OCI-LY1 (cell line): Measurements from ENCODE around the gene GLP2R.

ENCODE experiments used
- H2AFZ ChIP-seq: fragments of 200-600 bp; sonication (generic), shearing (Covaris generic); 2 replicates; pipeline ENCODE4 v1.6.0; 2014; ENCODE audit warnings: antibody characterized with exemption, mild to moderate bottlenecking, low read length
- H3F3A ChIP-seq: fragments of 200-600 bp; sonication (generic), shearing (Covaris generic); 2 replicates; pipeline ENCODE4 v1.6.0; 2014; ENCODE audit warnings: mild to moderate bottlenecking, antibody characterized with exemption, low read length, moderate library complexity; ENCODE audit not compliant: insufficient read depth
- H3K27ac ChIP-seq: fragments of 200-600 bp; sonication (generic); 2 replicates; pipeline ENCODE4 v1.5.1; 2014; ENCODE audit warnings: low read length, mixed run types, mild to moderate bottlenecking, low read depth; ENCODE audit not compliant: poor library complexity, severe bottlenecking
- H3K27me3 ChIP-seq: fragments of 200-600 bp; sonication (generic); 2 replicates; pipeline ENCODE4 v1.6.0; 2014; ENCODE audit warnings: antibody characterized with exemption, mild to moderate bottlenecking, low read length, moderate library complexity; ENCODE audit not compliant: insufficient read depth
- H3K36me3 ChIP-seq: fragments of 200-600 bp; sonication (generic); 2 replicates; pipeline ENCODE4 v1.6.1; 2014; ENCODE audit warnings: mild to moderate bottlenecking, antibody characterized with exemption, low read length, moderate library complexity, mixed read lengths; ENCODE audit not compliant: insufficient read depth
- H3K4me1 ChIP-seq: fragments of 200-600 bp; sonication (generic); 2 replicates; pipeline ENCODE4 v1.5.1; 2014; ENCODE audit warnings: mild to moderate bottlenecking, low read length, moderate library complexity; ENCODE audit not compliant: insufficient read depth, severe bottlenecking
- H3K4me2 ChIP-seq: fragments of 200-600 bp; sonication (generic), shearing (Covaris generic); 2 replicates; pipeline ENCODE4 v1.6.1; 2014; ENCODE audit warnings: low read length
- H3K4me3 ChIP-seq: fragments of 200-600 bp; sonication (generic); 2 replicates; pipeline ENCODE4 v1.5.1; 2014; ENCODE audit warnings: low read length, low read depth, mild to moderate bottlenecking, mixed read lengths; ENCODE audit not compliant: poor library complexity, severe bottlenecking
- H3K79me2 ChIP-seq: fragments of 200-600 bp; shearing (Covaris generic); 2 replicates; pipeline ENCODE4 v1.6.1; 2016; ENCODE audit warnings: mixed run types, low read length, mixed read lengths; ENCODE audit not compliant: insufficient read depth
- H3K9ac ChIP-seq: fragments of 200-600 bp; sonication (generic), shearing (Covaris generic); 2 replicates; pipeline ENCODE4 v1.6.1; 2014; ENCODE audit warnings: mild to moderate bottlenecking, low read length, mixed read lengths
- H3K9me2 ChIP-seq: fragments of 200-600 bp; sonication (generic), shearing (Covaris generic); 2 replicates; pipeline ENCODE4 v1.6.1; 2014; ENCODE audit warnings: low read depth, mild to moderate bottlenecking, low read length, mixed read lengths
- H3K9me3 ChIP-seq: fragments of 200-600 bp; shearing (Covaris generic); 2 replicates; pipeline ENCODE4 v1.6.1; 2014; ENCODE audit warnings: low read length, mixed read lengths
- H4K20me1 ChIP-seq: fragments of 200-600 bp; sonication (generic), shearing (Covaris generic); 2 replicates; pipeline ENCODE4 v1.6.0; 2016; ENCODE audit warnings: mild to moderate bottlenecking, low read length; ENCODE audit not compliant: insufficient read depth
- CTCF ChIP-seq: fragments of 200-600 bp; sonication (generic), shearing (Covaris generic); IDR thresholded peaks from 2 replicates; pipeline ENCODE4 v1.5.1; 2017; ENCODE audit warnings: mild to moderate bottlenecking, antibody characterized with exemption, low read length, moderate library complexity, mixed read lengths
- EZH2 ChIP-seq: fragments of 200-600 bp; sonication (generic), shearing (Covaris generic); IDR thresholded peaks from 2 replicates; pipeline ENCODE4 v1.8.0; 2017; ENCODE audit warnings: borderline replicate concordance, mixed run types, mild to moderate bottlenecking, antibody characterized with exemption, low read length, moderate library complexity, mixed read lengths

GLP2R gene

GRCh38 chr17:9907883-9908648, 82.3 kb downstream of the GLP2R start:
- Histone ChIP-seq H3K4me3 (no peak overlapping the region), H3K9ac (no peak overlapping the region)
- TF ChIP-seq EZH2 (no peak), CTCF (no peak)

DNA sequence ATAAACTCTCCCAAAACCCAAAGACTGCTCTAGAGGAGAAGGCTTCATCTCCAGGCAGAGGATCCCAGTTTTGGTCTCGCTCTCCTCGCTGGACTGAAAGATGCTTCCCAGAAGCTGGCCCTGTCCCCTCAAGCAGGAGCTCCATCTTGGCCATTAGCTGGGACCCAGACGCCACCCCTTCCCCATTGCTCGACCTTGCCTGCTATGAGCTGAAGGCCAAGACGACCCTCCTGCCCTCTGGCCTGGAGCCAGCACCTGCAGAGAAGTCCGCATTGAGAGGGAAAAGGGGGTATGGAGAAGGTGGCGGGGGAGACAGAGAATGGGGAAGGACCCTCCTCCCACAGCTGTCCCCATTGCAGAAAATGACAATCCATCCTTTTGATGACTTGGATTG, 82.9 kb downstream of the GLP2R start:
- no peak overlapping the region for H3K4me2 ChIP-seq
- no peak overlapping the region for H3K27ac ChIP-seq

More at GRCh38 chr17:9907883-9908648, 82.3 kb downstream of the GLP2R start:
- no peaks in the 10 kb centered on the region for H3K9me3 ChIP-seq
- H2AFZ ChIP-seq: no peak overlapping the region
- H4K20me1 ChIP-seq: no peaks in the 10 kb centered on the region
- H3F3A ChIP-seq: no peaks in the 10 kb centered on the region
- no peak overlapping the region for H3K27ac ChIP-seq
- no peaks in the 10 kb centered on the region for H3K9me2 ChIP-seq
- H3K4me1 ChIP-seq: no peaks in the 10 kb centered on the region
- H3K36me3 ChIP-seq: no peaks in the 10 kb centered on the region
- H3K79me2 ChIP-seq: no peaks in the 10 kb centered on the region
- peaks cover 3% of the 10 kb centered on the region; the same call in 1 of the 2 replicates for H3K27me3 ChIP-seq
- H3K4me2 ChIP-seq: no peak overlapping the region

GRCh38 chr17:9911089-9911488, 85.4 kb downstream of the GLP2R start:
- no peaks in the 10 kb centered on the region for H3K9me2 ChIP-seq
- H4K20me1 ChIP-seq: no peaks in the 10 kb centered on the region
- no peak overlapping the region for H3K4me3 ChIP-seq
- no peaks in the 10 kb centered on the region for H3K9me3 ChIP-seq
- no peaks in the 10 kb centered on the region for H3F3A ChIP-seq
- H3K27me3 ChIP-seq: peaks cover 3% of the 10 kb centered on the region; the same call in 1 of the 2 replicates
- no peaks in the 10 kb centered on the region for H3K4me1 ChIP-seq
- H2AFZ ChIP-seq: no peak overlapping the region
- H3K79me2 ChIP-seq: no peaks in the 10 kb centered on the region
- no peaks in the 10 kb centered on the region for H3K36me3 ChIP-seq
- TF ChIP-seq CTCF (no peak), EZH2 (no peak)
- no peak overlapping the region for H3K9ac ChIP-seq
- no peak overlapping the region for H3K4me2 ChIP-seq
- no peak overlapping the region for H3K27ac ChIP-seq

More for the DNA sequence above, 82.9 kb downstream of the GLP2R start:
- no peaks in the 10 kb centered on the region for H3K9me3 ChIP-seq
- H3K79me2 ChIP-seq: no peaks in the 10 kb centered on the region
- no peak overlapping the region for H3K9ac ChIP-seq
- no peak overlapping the region for H3K4me3 ChIP-seq
- no peaks in the 10 kb centered on the region for H3K36me3 ChIP-seq
- no peaks in the 10 kb centered on the region for H3F3A ChIP-seq
- TF ChIP-seq CTCF (no peak), EZH2 (no peak)
- peaks cover 3% of the 10 kb centered on the region; the same call in 1 of the 2 replicates for H3K27me3 ChIP-seq
- H4K20me1 ChIP-seq: no peaks in the 10 kb centered on the region
- no peaks in the 10 kb centered on the region for H3K9me2 ChIP-seq
- H3K4me1 ChIP-seq: no peaks in the 10 kb centered on the region
- H2AFZ ChIP-seq: no peak overlapping the region
